DMS 273 (cell line): Measurements from ENCODE around the gene SYF2.

ENCODE experiments used
- DNase-seq: peaks from one replicate; lab custom pipeline; 2025; ENCODE audit not compliant: unreplicated experiment; lab: John Stamatoyannopoulos, UW

SYF2 gene

DNA sequence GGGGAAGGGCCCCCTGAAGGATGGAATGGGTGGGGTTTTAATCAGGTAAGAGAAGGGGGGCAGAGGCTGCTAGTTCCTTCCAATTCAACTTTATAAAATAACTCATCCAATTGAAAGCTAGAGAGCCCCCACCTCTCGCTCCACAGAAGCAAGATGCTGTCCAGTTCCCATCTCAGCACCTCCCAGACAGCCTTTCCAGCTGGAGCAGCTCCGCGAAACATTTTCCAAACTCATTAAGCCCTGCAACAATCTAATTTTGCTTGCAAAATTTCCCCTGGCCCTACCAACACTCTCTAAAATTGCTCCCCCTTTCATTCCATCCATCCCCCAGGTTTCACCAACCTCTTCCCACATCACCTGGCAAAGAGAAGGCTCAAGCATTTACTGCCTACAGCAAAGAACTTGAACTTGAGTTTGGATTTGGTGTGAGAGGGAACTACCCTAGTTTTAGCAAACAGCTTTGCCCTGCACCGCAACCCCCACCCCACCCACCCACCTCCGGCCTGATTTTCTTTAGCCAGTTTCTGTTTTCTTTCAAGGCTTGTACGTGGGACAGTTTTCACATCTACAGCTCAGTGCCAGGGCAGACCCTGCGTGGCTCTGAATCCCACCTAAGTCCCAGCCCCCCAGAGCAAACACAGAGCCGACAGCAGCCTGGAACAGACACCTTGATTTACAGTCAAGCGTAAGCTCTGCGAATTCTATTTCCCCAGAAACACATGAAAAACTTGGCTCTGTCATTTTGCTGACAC lies 46.7 kb downstream of the SYF2 start:
- DNase-seq, result no peak

DNA sequence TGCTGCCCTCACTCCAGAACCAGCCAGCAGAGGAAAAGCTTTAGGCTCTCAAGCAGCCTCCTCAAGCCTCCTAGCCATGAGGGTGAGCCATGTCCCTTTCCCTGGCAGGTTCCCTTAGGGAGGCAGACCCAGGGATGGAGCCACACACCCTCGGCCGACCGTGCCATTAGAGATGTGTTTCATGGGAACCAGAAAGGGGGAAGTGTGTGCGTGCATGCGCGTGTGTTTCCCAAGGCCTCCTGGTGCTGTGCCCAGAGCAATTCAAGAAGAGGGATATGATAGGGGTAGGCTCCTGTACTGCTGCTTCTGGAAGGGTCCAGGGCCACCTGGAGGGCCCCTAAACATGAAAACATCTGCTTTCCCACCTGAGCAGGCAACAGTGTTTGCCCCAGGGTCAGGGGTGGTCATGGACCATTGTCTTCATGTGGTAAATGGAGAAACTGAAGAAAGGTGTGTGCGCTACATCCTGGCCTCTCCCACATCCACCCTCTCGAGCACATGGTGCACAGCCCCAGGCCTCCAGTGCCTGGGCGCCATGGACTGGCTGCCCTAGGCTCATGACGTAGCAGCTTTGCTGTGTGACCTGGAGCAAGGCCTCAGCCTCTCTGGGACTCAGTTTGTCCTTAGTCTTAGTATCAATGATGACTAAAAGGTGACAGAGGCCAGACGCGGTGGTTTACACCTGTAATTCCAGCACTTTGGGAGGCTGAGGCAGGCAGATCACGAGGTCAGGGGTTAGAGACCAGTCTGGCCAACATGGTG lies 48.1 kb downstream of the SYF2 start:
- no peak for DNase-seq

DNA sequence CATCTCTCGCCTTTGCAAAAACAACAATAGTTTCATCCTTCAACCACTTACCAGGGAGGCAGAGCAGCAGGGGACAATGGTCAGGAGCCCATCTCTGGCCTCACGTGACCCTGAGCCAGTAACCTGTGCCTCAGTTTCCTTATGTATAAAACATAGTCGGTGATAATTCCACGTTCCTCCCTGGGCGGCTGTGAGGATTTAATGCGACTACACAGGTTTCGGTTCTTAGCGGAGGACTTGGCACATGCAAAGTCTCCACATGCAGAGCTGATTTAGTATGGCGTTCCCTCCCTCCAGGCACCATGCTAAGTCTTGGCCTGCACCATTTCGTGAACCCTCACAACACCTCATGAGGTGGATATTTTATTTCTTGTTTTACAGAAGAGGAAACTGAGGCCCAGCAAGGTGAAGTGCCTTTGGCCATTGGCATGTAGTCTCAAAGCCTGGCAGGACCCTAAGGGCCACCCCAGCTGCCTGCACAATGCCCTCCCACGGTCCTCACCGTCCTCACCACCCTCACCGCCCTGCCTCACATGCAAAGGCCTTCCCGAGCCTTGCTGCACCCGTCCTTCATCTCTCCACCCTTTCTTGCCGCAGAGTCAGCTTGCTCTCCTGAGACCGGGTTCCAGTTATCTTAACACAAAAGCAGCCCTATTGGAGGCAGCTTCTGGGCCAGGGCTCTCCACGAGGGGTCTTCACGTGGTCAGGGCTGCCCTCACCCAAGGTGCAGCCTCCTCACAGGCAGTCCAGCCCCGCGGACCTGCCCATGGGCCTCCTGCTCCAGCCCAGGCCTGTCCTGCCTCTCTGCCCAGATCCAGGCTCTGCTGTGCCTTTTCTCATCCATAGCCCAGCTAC lies 48.9 kb downstream of the SYF2 start:
- no peak for DNase-seq

DNA sequence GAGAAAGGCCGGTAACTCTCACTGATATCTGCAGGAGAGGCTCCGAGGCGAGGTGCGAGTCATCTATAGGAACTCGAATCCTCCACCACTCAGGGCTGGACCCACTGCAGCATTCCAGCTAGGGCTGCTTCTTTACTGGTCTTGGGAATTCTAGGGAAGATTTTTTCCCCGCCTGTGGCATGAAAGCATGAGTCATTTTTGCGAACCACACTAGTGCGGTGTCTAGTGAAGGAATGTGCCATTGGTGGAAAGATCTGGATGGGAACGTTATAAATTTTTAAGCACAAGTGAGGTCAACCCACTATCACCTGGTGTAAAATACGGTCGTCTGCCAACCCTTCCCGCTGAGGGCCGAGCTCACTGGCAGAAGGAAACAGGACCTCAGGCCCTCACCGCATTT lies 49.7 kb downstream of the SYF2 start:
- no peak for DNase-seq

DNA sequence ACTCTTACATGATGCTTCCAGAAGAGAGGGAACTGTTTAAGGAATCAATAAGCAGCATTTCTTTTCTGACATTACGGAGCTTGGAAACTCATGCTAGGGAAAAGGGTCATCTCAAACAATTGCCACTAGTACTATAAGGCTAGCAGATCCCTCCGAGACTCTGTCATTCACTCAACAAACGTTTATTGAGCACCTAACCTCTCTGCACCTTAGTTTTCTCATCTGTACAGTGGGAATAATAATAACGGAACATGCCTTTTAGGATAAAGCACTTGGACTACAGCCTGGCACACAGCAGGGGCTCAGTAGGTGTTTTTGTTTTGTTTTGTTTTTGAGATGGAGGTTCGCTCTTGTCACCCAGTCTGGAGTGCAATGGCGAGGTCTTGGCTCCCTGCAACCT lies 51.3 kb downstream of the SYF2 start:
- DNase-seq, result no peak

DNA sequence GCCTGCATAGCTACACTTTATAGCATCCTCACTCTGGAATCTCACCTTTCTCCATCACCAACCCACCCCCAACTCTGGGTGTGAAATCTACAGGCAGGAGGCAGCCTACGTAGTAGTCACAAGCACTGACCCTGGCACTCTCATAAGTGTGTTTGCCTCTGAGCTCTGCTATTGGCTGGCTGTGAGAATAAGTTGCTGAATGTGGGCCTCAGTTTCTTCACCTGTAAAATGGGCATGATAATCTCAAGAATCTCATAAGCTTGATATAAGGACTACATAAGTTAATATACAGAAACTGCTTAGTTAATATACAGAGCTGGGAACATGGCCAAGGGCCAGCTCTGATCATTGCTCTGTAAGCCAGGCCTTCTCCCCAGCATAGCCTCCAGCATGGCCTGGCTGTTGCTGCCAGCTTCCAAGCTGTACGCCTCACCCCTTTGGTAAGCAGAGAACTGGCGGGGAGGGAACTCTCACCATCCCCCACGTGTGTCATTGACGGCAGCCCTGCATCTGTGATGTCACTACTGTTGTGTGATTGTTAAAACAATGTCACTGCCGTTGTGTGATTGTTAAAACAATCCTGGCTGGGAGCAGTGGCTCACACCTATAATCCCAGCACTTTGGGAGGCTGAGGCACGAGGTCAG lies 53.3 kb downstream of the SYF2 start:
- no peak for DNase-seq

DNA sequence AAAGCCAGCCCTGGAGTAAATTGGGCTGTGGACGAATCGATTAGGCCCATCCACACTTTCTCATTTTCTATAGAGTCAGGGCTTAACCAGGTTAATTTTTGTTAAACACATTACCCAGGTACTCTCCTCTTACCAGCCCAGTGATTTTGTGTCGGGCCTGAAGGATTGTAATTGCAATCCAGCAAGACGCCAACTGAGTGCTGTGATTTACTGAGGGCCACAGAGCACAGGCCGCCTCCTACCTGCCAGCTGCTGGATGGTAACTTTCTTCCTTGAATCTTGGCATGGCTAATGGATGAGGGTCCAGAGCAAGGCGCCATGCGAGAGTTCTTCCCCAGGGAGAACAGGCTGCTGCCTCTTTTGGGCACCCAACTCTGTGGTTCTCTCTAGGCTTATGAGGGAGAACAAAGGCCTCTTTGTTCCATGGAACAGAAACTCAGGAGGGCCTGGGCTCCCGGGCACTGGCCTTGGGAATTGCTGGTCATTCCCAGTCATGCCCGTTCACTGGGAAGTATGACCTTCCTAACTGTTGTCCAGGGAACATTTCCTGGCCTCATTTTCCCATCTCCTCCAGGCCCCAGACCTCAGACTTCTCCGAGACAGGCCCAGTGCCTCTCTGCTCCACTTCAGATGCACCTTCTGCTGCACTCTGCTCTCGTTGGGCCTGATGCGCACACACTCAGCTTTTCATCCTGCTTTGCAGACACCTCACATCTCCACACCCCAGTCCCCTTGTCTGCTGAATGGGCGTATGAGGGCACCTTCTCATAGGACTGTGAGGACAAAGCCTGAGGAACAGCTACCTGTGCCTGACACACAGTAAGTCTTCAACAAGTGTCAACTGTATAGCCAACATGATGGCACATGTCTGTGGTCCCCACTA lies 57.3 kb downstream of the SYF2 start:
- DNase-seq, result no peak

DNA sequence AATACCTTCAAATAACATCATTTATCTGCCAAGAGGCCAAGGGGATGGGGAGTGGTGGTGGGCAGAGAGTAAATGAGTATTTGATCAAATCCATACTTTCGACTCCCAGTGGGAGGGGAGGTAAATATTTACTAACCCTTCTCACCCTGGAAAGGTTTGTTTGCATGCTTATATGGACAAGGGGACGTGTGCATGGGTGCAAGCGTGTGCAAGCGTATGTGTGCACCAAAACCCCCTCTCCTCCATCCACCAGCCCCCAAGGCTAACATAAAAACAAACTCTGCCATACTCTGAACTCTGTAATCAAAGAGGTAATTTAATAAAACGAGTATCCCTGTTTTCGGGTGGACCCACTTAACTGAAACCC lies 58.0 kb downstream of the SYF2 start:
- no peak for DNase-seq

DNA sequence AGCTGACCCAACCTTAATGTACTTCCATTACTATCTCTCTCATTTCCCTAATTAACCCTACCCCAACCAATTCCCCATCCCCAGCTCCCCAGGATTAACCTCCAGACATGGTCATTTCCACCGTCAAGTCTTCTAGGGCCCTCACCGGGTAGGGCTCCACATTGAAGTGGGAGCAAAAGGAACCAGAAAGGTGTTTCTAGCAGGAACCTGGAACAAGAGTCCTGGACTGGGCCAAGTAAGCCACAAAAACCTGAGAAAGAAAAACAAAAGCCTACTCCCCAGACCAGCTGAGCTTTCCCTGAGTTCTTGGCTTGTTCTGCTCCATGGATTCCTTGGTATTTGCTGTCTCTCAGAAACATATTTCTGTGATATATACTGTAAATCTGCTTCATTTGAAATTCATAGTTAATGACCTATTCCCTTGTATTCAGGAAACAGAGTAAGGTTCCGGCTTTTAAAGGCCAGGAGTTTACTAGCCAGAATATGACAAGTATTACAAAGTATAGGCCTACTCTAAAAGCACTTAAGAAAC lies 58.4 kb downstream of the SYF2 start:
- DNase-seq, result no peak
